Stimulated activated CD4-positive, alpha-beta T cell treated with anti-CD3 and anti-CD28 coated beads, Interleukin-1b, Interleukin-23, amount 100 ng/mL, for 48 hours (primary cell): ENCODE measurements around the gene UVRAG.

ENCODE experiments used
- DNase-seq: peaks from one replicate; pipeline ENCODE4 v3.0.0-alpha.2; 2020

The UVRAG gene

DNA sequence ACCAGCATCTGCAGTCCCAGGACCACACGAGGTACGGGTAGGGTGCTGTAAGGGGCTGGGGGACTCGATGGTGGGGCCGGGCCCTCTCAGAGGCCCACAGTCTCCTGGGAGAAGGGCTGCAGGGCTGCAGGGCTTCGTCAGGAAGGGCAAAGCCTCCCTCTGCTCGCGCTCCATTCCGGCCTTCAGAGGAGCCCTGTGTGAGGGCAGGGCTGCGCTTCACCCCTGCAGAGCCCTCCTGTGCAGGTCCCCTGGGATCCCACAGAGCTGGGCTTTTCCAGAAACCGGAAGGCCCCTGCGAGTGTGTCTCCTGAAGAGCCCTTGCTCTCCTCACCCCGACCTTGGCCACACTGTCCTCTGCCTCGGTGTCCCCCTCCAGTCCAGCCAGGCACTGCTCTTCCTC is 364.1 kb downstream of the UVRAG start:
- no peak for DNase-seq

- no peak for DNase-seq
Observed at GRCh38 chr11:76181371-76181770, 366.4 kb downstream of the UVRAG start.

DNA sequence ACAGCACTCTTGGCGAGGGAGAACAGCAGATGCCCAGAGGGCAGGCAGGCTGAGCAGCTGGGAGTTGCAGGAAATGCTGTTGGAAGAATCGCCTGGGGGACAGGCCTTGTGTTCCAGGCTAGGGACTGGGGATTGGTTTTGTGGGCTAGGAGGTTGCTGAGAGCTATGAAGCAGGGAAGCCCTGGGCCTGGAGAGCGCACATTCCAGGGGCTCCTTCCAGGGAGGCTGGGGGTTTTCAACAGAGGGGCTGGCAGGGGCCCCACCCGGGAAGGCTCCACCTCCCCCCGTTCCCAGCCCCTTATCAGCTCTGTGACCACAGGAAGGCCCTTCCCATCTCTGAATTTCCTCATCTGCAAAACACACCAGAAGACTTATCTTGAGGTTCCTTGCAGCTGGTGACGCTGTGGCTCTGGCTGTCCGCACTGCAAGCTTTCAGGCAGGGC is 369.6 kb downstream of the UVRAG start:
- DNase-seq = no peak

GRCh38 chr11:76185511-76185910 is 370.5 kb downstream of the UVRAG start:
- DNase-seq = no peak

- no peak for DNase-seq
Observed at GRCh38 chr11:76185931-76186401, 371.0 kb downstream of the UVRAG start.

GRCh38 chr11:76186776-76187279 is 371.8 kb downstream of the UVRAG start:
- DNase-seq = no peak

DNA sequence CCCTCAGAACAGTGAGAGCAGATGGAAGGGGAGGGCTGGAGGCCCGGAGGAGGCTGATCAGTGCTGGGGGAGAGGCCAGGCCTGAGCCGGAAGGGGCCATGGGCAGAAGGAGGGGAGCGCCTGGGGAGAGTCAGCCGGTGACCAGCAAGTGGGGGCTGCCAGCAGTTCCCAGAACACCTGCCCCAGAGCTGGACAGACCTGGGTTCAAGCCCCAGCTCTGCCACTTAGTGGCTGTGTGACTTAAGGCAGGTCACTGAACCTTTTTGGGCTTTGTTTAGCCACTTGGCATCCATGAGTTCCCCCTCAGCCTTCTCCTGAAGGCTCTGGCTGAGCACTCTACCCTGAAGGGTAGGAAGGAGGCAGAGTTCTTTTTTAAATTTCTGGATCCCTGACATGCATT is 373.9 kb downstream of the UVRAG start:
- DNase-seq = no peak

DNA sequence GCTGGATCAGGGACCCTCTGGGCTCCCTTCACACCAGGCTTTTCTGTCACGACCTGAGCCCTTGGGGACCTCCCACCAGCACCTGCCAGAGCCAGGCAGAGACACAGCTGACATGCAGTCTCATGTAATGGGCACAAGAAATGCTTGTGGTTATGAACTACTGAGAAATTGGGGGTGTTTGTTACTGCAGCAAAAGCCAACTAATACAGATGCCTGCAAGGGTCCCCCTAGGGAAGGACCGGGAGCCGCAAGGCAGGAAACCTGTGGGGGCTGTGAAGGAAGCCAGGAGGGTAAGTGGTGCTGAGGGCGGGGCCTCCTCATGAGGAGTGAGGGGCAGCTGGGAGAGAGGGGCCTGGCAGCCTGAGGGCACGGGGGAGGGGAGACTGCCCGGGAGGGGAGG is 374.7 kb downstream of the UVRAG start:
- DNase-seq = no peak

DNA sequence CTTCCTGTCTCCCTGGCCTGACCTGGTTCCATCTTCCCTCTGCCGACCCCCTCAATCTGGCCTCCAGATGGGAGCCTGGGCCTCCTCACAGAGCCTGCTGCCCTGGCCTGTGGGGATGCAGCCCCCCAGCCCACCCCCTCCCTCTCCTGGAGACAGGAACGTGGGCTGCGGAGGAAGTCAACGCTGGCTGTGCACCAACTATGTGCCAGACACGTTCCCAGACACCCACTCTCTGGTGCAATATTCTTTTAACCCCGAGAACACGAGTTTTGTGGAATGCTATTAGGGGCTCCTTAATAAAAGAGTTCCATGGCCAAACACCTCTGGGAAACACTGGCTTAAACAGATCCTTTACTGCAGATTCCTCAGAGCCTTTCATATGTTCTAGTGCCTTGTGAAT is 375.4 kb downstream of the UVRAG start:
- no peak for DNase-seq
